ENCODE results near the gene HAUS6.
A peak's percentile ranks its signal among the peaks of the same experiment; 100 is the strongest.
"Not testable (repeated sequence)": the region's sequence is repeated elsewhere in the genome, so short reads cannot be mapped to it uniquely, and the experiment has no call there.

HAUS6 gene

GRCh38 chr9:19119801-19120440 is 17.2 kb upstream of the HAUS6 start:
- Histone ChIP-seq H3K9me3 (replicated peaks in 1 of 11) (no peaks in the 10 kb centered on the region), H3K4me1 (peaks cover 13 to 99% (median 53%) of the 10 kb centered on the region in 10 experiments)

GRCh38 chr9:19119246-19119645 is 16.5 kb upstream of the HAUS6 start:
- Histone ChIP-seq H3K27me3 (no peaks in the 10 kb centered on the region), H3K36me3 (peaks cover 96 to 100% (median 99%) of the 10 kb centered on the region in 11 experiments), H3K4me3 (0 out of 20 replicates have a peak overlapping the region, but pooled peaks of 1 of the 10 experiments have one; percentile 16), H3K9me3 (replicated peaks in 1 of 11) (no peaks in the 10 kb centered on the region), H3K4me2 (peak overlapping the region in 7 of 11 experiments; percentile 2 to 97 (median 53); a peak in 11 of 22 replicates), H4K20me1 (peaks cover 0 to 99% (median 26%) of the 10 kb centered on the region in 11 experiments; a peak in 14 of 22 replicates), H3K9ac (no peak overlapping the region; a peak in 2 of 22 replicates), H3K4me1 (peaks cover 7 to 99% (median 47%) of the 10 kb centered on the region in 10 experiments), H3K27ac (peak overlapping the region in 6 of 11 experiments; percentile 6 to 62 (median 36); a peak in 8 of 22 replicates)
- TF ChIP-seq Cebpa-rat (IDR thresholded peaks at IDR 0.05), result no peak

More at GRCh38 chr9:19119801-19120440, 17.2 kb upstream of the HAUS6 start:
- Histone ChIP-seq H4K20me1 (peaks cover 0 to 99% (median 32%) of the 10 kb centered on the region in 11 experiments; a peak in 14 of 22 replicates), H3K27me3 (no peaks in the 10 kb centered on the region), H3K9ac (no peak overlapping the region; a peak in 1 of 22 replicates), H3K27ac (peak overlapping the region in 6 of 11 experiments; percentile 6 to 62 (median 36); a peak in 6 of 22 replicates), H3K4me2 (peak overlapping the region in 6 of 11 experiments; percentile 2 to 97 (median 68); a peak in 10 of 22 replicates), H3K36me3 (peaks cover 95 to 100% (median 99%) of the 10 kb centered on the region in 11 experiments), H3K4me3 (peak overlapping the region in 1 of 10 experiments; percentile 16; a peak in 1 of 20 replicates)
- TF ChIP-seq Cebpa-rat (IDR thresholded peaks at IDR 0.05), result no peak

GRCh38 chr9:19117039-19117716 is 14.5 kb upstream of the HAUS6 start:
- peaks cover 79 to 93% (median 87%) of the 10 kb centered on the region in 11 experiments for H3K36me3 ChIP-seq
- no peak for TF ChIP-seq Cebpa-rat (IDR thresholded peaks at IDR 0.05)
- no peaks in the 10 kb centered on the region for H3K9me3 ChIP-seq (replicated peaks in 1 of 11)
- H3K4me2 ChIP-seq, result peak overlapping the region in 5 of 11 experiments; percentile 43 to 97 (median 73); a peak in 9 of 22 replicates
- peaks cover 0 to 90% (median 37%) of the 10 kb centered on the region in 10 experiments; a peak in 15 of 20 replicates for H3K4me1 ChIP-seq
- peak overlapping the region in 7 of 11 experiments; percentile 14 to 62 (median 35); a peak in 12 of 22 replicates for H3K27ac ChIP-seq
- H3K4me3 ChIP-seq, result 0 out of 20 replicates have a peak overlapping the region, but pooled peaks of 1 of the 10 experiments have one; percentile 9
- peak overlapping the region in 4 of 11 experiments; percentile 23 to 52 (median 36); a peak in 6 of 22 replicates for H3K9ac ChIP-seq
- H4K20me1 ChIP-seq, result peaks cover 0 to 99% (median 18%) of the 10 kb centered on the region in 11 experiments; a peak in 12 of 22 replicates
- H3K27me3 ChIP-seq, result no peaks in the 10 kb centered on the region

GRCh38 chr9:19116107-19116790 is 13.5 kb upstream of the HAUS6 start:
- H3K36me3 ChIP-seq, result peaks cover 70 to 93% (median 79%) of the 10 kb centered on the region in 11 experiments

GRCh38 chr9:19114680-19115270 is 12.1 kb upstream of the HAUS6 start:
- Histone ChIP-seq H3K4me2 (0 out of 22 replicates have a peak overlapping the region, but pooled peaks of 1 of the 11 experiments have one; percentile 11), H3K27ac (peak overlapping the region in 4 of 11 experiments; percentile 6 to 43 (median 19); a peak in 3 of 22 replicates), H3K9ac (peak overlapping the region in 2 of 11 experiments; percentile 4 to 30; a peak in 2 of 22 replicates), H3K4me3 (no peak overlapping the region), H3K27me3 (no peaks in the 10 kb centered on the region), H4K20me1 (peaks cover 0 to 82% (median 18%) of the 10 kb centered on the region in 11 experiments; a peak in 10 of 22 replicates), H3K4me1 (peaks cover 0 to 67% (median 33%) of the 10 kb centered on the region in 10 experiments; a peak in 15 of 20 replicates), H3K9me3 (replicated peaks in 1 of 11) (no peaks in the 10 kb centered on the region), H3K36me3 (peaks cover 62 to 82% (median 70%) of the 10 kb centered on the region in 11 experiments)
- TF ChIP-seq Cebpa-rat (IDR thresholded peaks at IDR 0.05), result no peak

More at GRCh38 chr9:19116107-19116790, 13.5 kb upstream of the HAUS6 start:
- Histone ChIP-seq H3K27ac (peak overlapping the region in 7 of 11 experiments; percentile 14 to 62 (median 35); a peak in 10 of 22 replicates), H3K4me2 (peak overlapping the region in 5 of 11 experiments; percentile 43 to 97 (median 73); a peak in 10 of 22 replicates), H4K20me1 (peaks cover 0 to 96% (median 18%) of the 10 kb centered on the region in 11 experiments; a peak in 10 of 22 replicates), H3K9ac (peak overlapping the region in 6 of 11 experiments; percentile 5 to 52 (median 18); a peak in 6 of 22 replicates), H3K27me3 (no peaks in the 10 kb centered on the region), H3K9me3 (replicated peaks in 1 of 11) (no peaks in the 10 kb centered on the region), H3K4me1 (peaks cover 0 to 82% (median 37%) of the 10 kb centered on the region in 10 experiments; a peak in 15 of 20 replicates), H3K4me3 (no peak overlapping the region)
- no peak for TF ChIP-seq Cebpa-rat (IDR thresholded peaks at IDR 0.05)

DNA sequence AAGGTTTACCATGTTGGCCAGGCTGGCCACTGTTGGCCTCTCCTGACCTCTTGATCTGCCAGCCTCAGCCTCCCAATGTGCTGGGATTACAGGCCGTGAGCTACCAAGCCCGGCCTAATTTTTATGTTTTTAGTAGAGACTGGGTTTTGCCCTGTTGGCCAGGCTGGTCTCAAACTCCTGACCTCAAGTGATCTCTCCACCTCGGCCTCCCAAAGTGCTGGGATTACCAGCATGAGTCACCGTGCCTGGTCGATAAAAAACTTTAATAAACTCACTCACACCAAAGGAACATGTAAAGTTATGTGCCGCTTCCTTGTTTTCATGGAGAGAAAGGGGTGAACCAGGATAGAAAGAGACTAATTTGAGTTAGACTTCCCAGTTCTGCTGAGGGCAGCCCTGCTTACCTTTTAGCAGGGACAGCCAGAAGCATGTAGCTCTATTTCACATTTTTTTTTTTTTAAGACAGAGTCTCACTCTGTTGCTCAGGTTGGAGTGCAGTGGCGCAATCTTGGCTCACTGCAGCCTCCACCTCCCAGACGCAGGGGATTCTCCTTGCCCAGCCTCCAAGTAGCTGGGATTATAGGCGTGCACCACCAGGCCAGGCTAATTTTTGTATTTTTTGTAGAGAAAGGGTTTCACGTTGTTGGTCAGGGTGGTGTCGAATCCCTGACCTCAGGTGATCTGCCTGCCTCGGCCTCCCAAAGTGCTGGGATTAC is 11.4 kb upstream of the HAUS6 start:
- TF ChIP-seq Cebpa-rat (IDR thresholded peaks at IDR 0.05), result no peak
- Histone ChIP-seq H3K36me3 (peaks cover 56 to 75% (median 66%) of the 10 kb centered on the region in 11 experiments), H3K4me1 (peaks cover 0 to 60% (median 27%) of the 10 kb centered on the region in 10 experiments; a peak in 15 of 20 replicates), H3K9ac (peak overlapping the region in 3 of 11 experiments; percentile 4 to 30 (median 20); a peak in 2 of 22 replicates), H3K27ac (peak overlapping the region in 5 of 11 experiments; percentile 6 to 43 (median 14); a peak in 5 of 22 replicates), H3K9me3 (replicated peaks in 1 of 11) (no peaks in the 10 kb centered on the region), H4K20me1 (peaks cover 0 to 75% (median 18%) of the 10 kb centered on the region in 11 experiments; a peak in 10 of 22 replicates), H3K4me2 (0 out of 22 replicates have a peak overlapping the region, but pooled peaks of 1 of the 11 experiments have one; percentile 11), H3K27me3 (no peaks in the 10 kb centered on the region), H3K4me3 (no peak overlapping the region)

DNA sequence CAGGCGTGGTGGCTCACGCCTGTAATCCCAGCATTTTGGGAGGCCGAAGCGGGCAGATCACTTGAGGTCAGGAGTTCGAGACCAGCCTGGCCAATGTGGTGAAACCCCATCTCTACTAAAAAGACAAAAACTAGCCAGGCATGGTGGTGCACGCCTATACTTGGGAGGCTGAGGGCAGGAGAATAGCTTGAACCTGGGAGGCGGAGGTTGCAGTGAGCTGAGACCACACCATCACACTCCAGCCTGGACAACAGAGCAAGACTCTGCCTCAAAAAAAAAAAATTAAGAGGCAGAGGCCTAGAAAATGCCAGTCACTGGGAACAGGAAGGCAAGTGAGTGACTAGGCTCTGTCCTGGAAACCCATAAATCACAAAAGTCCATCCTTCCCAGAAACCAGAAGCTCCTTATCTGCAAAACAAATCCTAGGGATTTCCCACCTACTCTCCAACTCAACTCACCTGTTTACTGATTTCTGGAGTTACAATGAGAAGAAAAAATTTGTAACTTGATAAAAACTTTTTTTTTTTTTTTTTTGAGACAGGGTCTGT is 10.4 kb upstream of the HAUS6 start:
- H3K4me3 ChIP-seq; H3K9me3 ChIP-seq (replicated peaks in 1 of 11): not testable (repeated sequence)

More for the DNA sequence above, 10.4 kb upstream of the HAUS6 start:
- Histone ChIP-seq H4K20me1 (peaks cover 0 to 65% (median 10%) of the 10 kb centered on the region in 11 experiments; a peak in 10 of 22 replicates), H3K36me3 (peaks cover 46 to 67% (median 56%) of the 10 kb centered on the region in 11 experiments), H3K27ac (0 out of 22 replicates have a peak overlapping the region, but pooled peaks of 1 of the 11 experiments have one; percentile 4), H3K4me1 (peaks cover 0 to 51% (median 19%) of the 10 kb centered on the region in 10 experiments; a peak in 13 of 20 replicates)
- H3K9ac ChIP-seq, H3K4me2 ChIP-seq, H3K27me3 ChIP-seq: not testable (repeated sequence)

All from BLaER1 treated with 17β-estradiol and CSF1 and Interleukin-3, amounts not matched to agents 10 nM and 100 nM (cell line).